Cardiac septum (tissue), 1 donor: ENCODE results near the gene ENAH. TPM values are rescaled to one million over a fixed set of nuclear protein-coding genes. Genes with fewer than 3 reads are reported as not detected.
"Not testable (repeated sequence)": the region's sequence is repeated elsewhere in the genome, so short reads cannot be mapped to it uniquely, and the experiment has no call there.

Source experiments
- DNase-seq: peaks from one replicate; pipeline ENCODE4 v3.0.0-alpha.2; 2020; ENCODE audit warnings: low spot score
- intact Hi-C: fragments of 100-400 bp; cut with DNase I; formaldehyde crosslinking; loops from one replicate; pipeline ENCODE4 v1.14.0; 2022
- total RNA-seq: library from RNA; stranded (reverse); fragmentation: NEBNext Ultra II Directional; extraction: Animal tissue kit (Norgen Biotek cat#: 25700); gene quantifications from one replicate; pipeline ENCODE4 v1.2.1, GENCODE V29; 2021
- donor health status: DM: no; HTN: no; CAD: no.

The ENAH gene
- total RNA-seq, 1 donor from 2014 or later: 195 TPM

GRCh38 chr1:225484657-225485214 is 168.2 kb downstream of the ENAH start:
- DNase-seq: peak; percentile 54
- intact Hi-C loops: no loop called here

GRCh38 chr1:225483818-225484656 is 168.9 kb downstream of the ENAH start:
- intact Hi-C loops: no loop called here
- no peak for DNase-seq

- intact Hi-C loops: no loop called here
- no peak for DNase-seq
These were observed 170.4 kb downstream of the ENAH start for GRCh38 chr1:225482421-225482950.

GRCh38 chr1:225481738-225482137 is 171.2 kb downstream of the ENAH start:
- intact Hi-C loops: no loop called here
- DNase-seq: no peak

- intact Hi-C loops: no loop called here
- DNase-seq: no peak
These were observed 172.0 kb downstream of the ENAH start for GRCh38 chr1:225480825-225481434.

GRCh38 chr1:225479996-225480720 is 172.8 kb downstream of the ENAH start:
- intact Hi-C loops: loop anchor here (5.0 kb wide), 1 partner anchor 177 kb away; no protein-coding TSS in a partner anchor
- DNase-seq: no peak

- intact Hi-C loops: loop anchor here (5.0 kb wide), 1 partner anchor 178 kb away; no protein-coding TSS in a partner anchor
- DNase-seq: no peak
These were observed 173.6 kb downstream of the ENAH start for GRCh38 chr1:225479341-225479740.

- DNase-seq: no peak
- intact Hi-C loops: loop anchor here (5.0 kb wide), 1 partner anchor 180 kb away; no protein-coding TSS in a partner anchor
These were observed 175.5 kb downstream of the ENAH start for GRCh38 chr1:225477296-225477911.

- intact Hi-C loops: loop anchor here (5.0 kb wide), 1 partner anchor 181 kb away; no protein-coding TSS in a partner anchor
- no peak for DNase-seq
These were observed 176.4 kb downstream of the ENAH start for GRCh38 chr1:225476538-225476988.

- intact Hi-C loops: loop anchor here (5.0 kb wide), 1 partner anchor 181 kb away; no protein-coding TSS in a partner anchor
- no peak for DNase-seq
These were observed 176.8 kb downstream of the ENAH start for GRCh38 chr1:225476100-225476511.

GRCh38 chr1:225474986-225475820 is 177.7 kb downstream of the ENAH start:
- peak; percentile 93 for DNase-seq
- intact Hi-C loops: loop anchor here (1.0 to 5.0 kb wide), 5 partner anchors 182 to 502 kb away; no protein-coding TSS in a partner anchor

GRCh38 chr1:225474439-225474985 is 178.4 kb downstream of the ENAH start:
- DNase-seq: no peak
- intact Hi-C loops: loop anchor here (2.0 kb wide), 2 partner anchors 372 to 502 kb away; no protein-coding TSS in a partner anchor

GRCh38 chr1:225473676-225474438 is 179.1 kb downstream of the ENAH start:
- not testable (repeated sequence) for DNase-seq
- intact Hi-C loops: loop anchor here (2.0 kb wide), 2 partner anchors 373 to 503 kb away; no protein-coding TSS in a partner anchor

- DNase-seq, intact Hi-C loops: not testable (repeated sequence)
These were observed 179.7 kb downstream of the ENAH start for GRCh38 chr1:225473266-225473665.

- DNase-seq: no peak
- intact Hi-C loops: no loop called here
These were observed 181.2 kb downstream of the ENAH start for GRCh38 chr1:225471453-225472301.

GRCh38 chr1:225471109-225471452 is 181.8 kb downstream of the ENAH start:
- intact Hi-C loops: no loop called here
- DNase-seq: no peak
